ENCODE measurements around the gene KDM5B. TPM values are rescaled to one million over a fixed set of nuclear protein-coding genes. Genes with fewer than 3 reads are reported as not detected.

KDM5B gene
- total and polyA plus RNA-seq, 3 experiments from 2014 or later: 14.2 to 22.7 (median 18.6) TPM

Other genes starting within 250 kb of the KDM5B start
- not detected for gene SYT2, start 98.0 kb downstream of the KDM5B start, total RNA-seq
- gene SYT2, start 98.0 kb downstream of the KDM5B start, polyA plus RNA-seq: not detected
- gene PCAT6, start 2.5 kb upstream of the KDM5B start, total RNA-seq: under 1 TPM in 1 of 2 experiments, not detected in 1; 0.51 TPM
- 0.56 TPM for gene PCAT6, start 2.5 kb upstream of the KDM5B start, polyA plus RNA-seq
- gene RABIF, start 80.7 kb upstream of the KDM5B start, total RNA-seq: 10 to 100 TPM; 13.9 to 14.0 TPM
- gene RABIF, start 80.7 kb upstream of the KDM5B start, polyA plus RNA-seq: 22.2 TPM
- 10 to 100 TPM; 40.2 to 40.9 TPM for gene KLHL12, start 118.8 kb upstream of the KDM5B start, total RNA-seq
- 21.2 TPM for gene KLHL12, start 118.8 kb upstream of the KDM5B start, polyA plus RNA-seq
- gene ADIPOR1, start 149.9 kb upstream of the KDM5B start, total RNA-seq: 10 to 100 TPM; 91.0 to 95.4 TPM
- 104 TPM for gene ADIPOR1, start 149.9 kb upstream of the KDM5B start, polyA plus RNA-seq
- gene CYB5R1, start 158.8 kb upstream of the KDM5B start, total RNA-seq: 10 to 100 TPM; 23.9 to 26.0 TPM
- 52.7 TPM for gene CYB5R1, start 158.8 kb upstream of the KDM5B start, polyA plus RNA-seq
- gene TMEM183A, start 199.0 kb upstream of the KDM5B start, total RNA-seq: 10 to 100 TPM; 76.9 to 77.2 TPM
- 55.4 TPM for gene TMEM183A, start 199.0 kb upstream of the KDM5B start, polyA plus RNA-seq
- gene PPFIA4, start 218.1 kb upstream of the KDM5B start, total RNA-seq: 1 to 10 TPM; 1.2 to 1.5 TPM
- gene PPFIA4, start 218.1 kb upstream of the KDM5B start, polyA plus RNA-seq: not detected

All from CD8-positive, alpha-beta memory T cell (primary cell).